OCI-LY1 (cell line): ENCODE data around the gene ZNF385D.

Experiments
- EZH2 ChIP-seq: fragments of 200-600 bp; sonication (generic), shearing (Covaris generic); IDR thresholded peaks from 2 replicates; pipeline ENCODE4 v1.8.0; 2017; ENCODE audit warnings: borderline replicate concordance, mixed run types, mild to moderate bottlenecking, antibody characterized with exemption, low read length, moderate library complexity, mixed read lengths
- TF ChIP-seq, protein P1 (sequence below): fragments of 200-600 bp; sonication (generic), shearing (Covaris generic); IDR thresholded peaks from 2 replicates; pipeline ENCODE4 v1.5.1; 2017; ENCODE audit warnings: mild to moderate bottlenecking, antibody characterized with exemption, low read length, moderate library complexity, mixed read lengths

DNA sequence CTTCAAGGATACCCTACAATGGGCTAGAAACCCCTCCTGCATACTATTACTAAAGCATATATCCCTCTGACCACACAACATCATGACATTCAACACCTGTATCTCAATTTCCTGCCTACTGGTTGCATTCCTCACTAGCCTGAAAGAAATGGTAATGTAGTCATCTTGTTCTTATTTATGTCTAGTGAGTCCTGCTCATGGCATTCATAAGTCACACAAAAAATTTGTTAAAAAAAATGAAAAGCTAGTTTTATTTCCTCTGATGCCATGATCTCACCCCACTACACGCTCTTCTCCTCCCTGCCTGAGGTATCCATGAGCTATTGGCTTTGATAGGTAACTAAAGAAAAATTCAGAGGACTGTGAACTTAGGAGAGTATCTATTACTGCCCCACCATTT, 284.5 kb downstream of the ZNF385D start:
- no peak for TF ChIP-seq EZH2
- TF ChIP-seq, protein P1, sequence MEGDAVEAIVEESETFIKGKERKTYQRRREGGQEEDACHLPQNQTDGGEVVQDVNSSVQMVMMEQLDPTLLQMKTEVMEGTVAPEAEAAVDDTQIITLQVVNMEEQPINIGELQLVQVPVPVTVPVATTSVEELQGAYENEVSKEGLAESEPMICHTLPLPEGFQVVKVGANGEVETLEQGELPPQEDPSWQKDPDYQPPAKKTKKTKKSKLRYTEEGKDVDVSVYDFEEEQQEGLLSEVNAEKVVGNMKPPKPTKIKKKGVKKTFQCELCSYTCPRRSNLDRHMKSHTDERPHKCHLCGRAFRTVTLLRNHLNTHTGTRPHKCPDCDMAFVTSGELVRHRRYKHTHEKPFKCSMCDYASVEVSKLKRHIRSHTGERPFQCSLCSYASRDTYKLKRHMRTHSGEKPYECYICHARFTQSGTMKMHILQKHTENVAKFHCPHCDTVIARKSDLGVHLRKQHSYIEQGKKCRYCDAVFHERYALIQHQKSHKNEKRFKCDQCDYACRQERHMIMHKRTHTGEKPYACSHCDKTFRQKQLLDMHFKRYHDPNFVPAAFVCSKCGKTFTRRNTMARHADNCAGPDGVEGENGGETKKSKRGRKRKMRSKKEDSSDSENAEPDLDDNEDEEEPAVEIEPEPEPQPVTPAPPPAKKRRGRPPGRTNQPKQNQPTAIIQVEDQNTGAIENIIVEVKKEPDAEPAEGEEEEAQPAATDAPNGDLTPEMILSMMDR, result no peak
